Measurements from ENCODE around the gene PRKCE.

PRKCE gene

DNA sequence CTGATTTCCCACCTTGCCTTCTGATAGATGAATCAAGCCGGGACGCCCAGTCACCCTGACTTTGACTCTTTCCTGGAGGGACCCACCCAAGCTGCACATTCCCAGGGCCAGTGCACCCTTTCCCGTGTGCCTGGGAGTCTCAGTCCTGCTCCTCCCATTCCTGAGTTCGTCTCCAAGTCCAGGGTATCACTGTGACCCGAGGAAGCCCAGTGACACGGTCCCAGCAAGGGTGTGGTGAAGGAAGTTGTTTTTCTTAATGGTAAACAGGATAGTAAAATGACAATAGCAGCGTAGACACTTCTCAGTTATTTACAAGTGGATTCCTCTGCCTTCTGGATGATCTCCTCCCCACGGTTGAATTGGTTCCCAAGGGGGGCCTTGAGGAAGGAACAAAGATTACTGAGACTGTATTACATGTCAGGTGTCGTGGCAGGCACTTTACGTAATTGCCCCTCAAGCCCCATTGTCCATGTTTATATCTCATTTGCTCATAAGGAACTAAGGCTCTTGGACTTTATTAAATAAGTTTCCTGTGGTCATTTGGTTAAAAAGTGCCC, 123.3 kb downstream of the PRKCE start:
- Histone ChIP-seq H3K9me3 (no peaks in the 10 kb centered on the region), H3K4me3 (ENCODE audit: low read depth, low read length) (no peak overlapping the region), H3K36me3 (peaks cover 3% of the 10 kb centered on the region; the same call in 1 of the 2 replicates), H3K4me1 (peaks cover 28% of the 10 kb centered on the region), H3K27me3 (no peaks in the 10 kb centered on the region)
- no peak for DNase-seq
- TF ChIP-seq, protein P1, sequence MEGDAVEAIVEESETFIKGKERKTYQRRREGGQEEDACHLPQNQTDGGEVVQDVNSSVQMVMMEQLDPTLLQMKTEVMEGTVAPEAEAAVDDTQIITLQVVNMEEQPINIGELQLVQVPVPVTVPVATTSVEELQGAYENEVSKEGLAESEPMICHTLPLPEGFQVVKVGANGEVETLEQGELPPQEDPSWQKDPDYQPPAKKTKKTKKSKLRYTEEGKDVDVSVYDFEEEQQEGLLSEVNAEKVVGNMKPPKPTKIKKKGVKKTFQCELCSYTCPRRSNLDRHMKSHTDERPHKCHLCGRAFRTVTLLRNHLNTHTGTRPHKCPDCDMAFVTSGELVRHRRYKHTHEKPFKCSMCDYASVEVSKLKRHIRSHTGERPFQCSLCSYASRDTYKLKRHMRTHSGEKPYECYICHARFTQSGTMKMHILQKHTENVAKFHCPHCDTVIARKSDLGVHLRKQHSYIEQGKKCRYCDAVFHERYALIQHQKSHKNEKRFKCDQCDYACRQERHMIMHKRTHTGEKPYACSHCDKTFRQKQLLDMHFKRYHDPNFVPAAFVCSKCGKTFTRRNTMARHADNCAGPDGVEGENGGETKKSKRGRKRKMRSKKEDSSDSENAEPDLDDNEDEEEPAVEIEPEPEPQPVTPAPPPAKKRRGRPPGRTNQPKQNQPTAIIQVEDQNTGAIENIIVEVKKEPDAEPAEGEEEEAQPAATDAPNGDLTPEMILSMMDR (IDR thresholded peaks at IDR 0.05; ENCODE audit: low read depth, low read length), result no peak

DNA sequence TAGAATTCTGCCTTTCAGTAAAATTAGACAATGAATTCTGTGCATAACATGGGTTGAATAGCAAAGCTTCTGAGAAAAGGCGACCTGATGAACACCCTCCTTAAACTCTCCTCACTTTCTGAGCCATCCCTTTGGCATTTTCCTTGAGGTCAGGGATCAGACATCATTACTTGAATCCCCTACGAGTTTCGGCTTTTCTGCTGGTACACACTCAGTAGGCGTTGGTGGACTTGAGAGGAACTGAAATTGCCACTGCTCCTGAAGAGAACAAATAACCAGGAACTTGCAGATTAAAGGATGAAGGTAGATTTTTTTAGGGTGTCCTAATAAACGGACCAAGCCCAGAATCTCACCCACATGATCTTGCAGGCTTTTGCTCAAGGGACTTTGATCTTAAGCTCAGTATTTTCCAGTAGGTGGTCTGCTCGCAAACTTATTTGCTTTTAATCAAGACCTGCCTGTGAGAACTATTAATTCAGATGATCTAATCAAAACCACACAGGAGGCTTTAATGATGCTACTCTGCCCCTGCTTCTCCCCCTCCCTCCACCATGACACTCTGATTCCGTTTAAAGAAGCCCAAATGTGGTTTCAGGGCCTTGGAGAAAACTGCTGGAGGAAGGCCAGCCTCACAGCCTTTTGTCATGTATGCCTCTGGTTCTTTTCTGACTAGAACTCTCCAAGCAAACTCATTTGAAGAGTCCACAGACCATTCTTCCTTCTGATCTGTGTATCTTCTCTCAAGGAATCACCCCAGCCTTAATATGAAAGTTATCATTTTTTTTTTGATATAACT, 124.9 kb downstream of the PRKCE start:
- H3K4me1 ChIP-seq, result peaks cover 14% of the 10 kb centered on the region
- peaks cover 3% of the 10 kb centered on the region; the same call in 1 of the 2 replicates for H3K36me3 ChIP-seq
- no peak overlapping the region for H3K4me3 ChIP-seq (ENCODE audit: low read depth, low read length)
- H3K27me3 ChIP-seq, result no peaks in the 10 kb centered on the region
- DNase-seq, result no peak
- TF ChIP-seq, protein P1 (IDR thresholded peaks at IDR 0.05; ENCODE audit: low read depth, low read length), result no peak
- no peaks in the 10 kb centered on the region for H3K9me3 ChIP-seq

DNA sequence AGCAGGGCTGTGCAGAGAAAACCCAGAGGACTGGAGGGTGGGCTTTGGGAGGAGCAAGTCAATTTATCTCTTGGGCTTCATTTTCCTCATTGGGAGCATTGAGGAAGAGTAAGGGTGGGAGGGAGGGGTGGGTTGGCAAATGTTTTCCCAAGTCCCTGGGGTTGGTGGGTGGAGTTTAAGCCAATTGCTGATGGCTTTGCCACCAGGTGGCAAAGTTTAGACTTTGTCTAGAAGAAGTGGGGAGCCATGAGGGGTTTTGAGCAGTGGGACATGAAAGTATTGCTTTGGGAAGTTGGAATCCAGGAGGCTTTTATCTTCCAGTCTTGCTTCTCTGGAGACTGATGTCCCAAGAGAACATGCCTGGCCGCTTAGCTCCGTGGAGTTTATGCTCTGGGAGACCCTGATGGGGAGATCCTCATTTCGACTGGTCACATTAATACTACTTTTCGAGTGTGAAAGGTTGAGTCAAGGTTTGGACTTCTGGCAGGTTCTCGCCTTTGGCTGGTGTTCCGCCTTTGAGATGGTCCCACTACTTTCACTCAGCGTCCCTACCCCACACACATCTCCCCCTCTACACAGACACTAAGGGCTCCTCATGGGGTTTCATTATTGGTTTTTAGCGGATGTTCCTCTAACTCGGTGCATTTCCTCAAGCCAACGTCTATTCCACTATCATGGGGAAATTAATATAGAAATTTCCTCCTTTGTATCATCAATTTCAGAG, 126.7 kb downstream of the PRKCE start:
- peaks cover 3% of the 10 kb centered on the region; the same call in 1 of the 2 replicates for H3K36me3 ChIP-seq
- TF ChIP-seq, protein P1 (IDR thresholded peaks at IDR 0.05; ENCODE audit: low read depth, low read length), result peak; percentile 35; the same call in 1 of the 2 replicates
- H3K4me3 ChIP-seq (ENCODE audit: low read depth, low read length), result peak overlapping the region; percentile 39
- H3K9me3 ChIP-seq, result no peaks in the 10 kb centered on the region
- peaks cover 23% of the 10 kb centered on the region for H3K4me1 ChIP-seq
- no peaks in the 10 kb centered on the region for H3K27me3 ChIP-seq
- peak; percentile 26 for DNase-seq

DNA sequence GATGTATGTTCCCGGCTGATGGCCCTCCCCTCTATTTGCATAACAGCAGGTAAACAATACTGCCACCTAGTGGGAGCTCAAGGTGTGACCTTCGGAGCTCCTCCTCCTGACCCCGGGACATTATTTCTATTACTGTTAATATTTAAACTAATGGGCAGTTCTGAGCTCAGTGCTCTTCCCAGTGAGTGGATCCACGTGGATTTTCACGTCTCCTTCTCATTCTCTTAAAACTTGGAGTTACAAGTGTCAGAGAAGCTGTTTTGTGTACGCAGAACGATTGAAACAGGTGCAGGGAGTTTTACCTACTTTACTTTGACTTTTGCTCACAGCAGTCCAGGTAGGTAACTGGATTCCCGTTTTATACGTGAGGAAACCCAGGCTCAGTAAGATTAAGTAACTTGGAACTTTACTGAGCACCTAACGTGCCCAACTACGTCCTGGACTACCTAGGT, 127.3 kb downstream of the PRKCE start:
- no peaks in the 10 kb centered on the region for H3K27me3 ChIP-seq
- TF ChIP-seq, protein P1 (IDR thresholded peaks at IDR 0.05; ENCODE audit: low read depth, low read length), result peak; percentile 89
- peak; percentile 82 for DNase-seq
- peak overlapping the region; percentile 39 for H3K4me3 ChIP-seq (ENCODE audit: low read depth, low read length)
- no peaks in the 10 kb centered on the region for H3K36me3 ChIP-seq
- no peaks in the 10 kb centered on the region for H3K9me3 ChIP-seq
- peaks cover 29% of the 10 kb centered on the region for H3K4me1 ChIP-seq

DNA sequence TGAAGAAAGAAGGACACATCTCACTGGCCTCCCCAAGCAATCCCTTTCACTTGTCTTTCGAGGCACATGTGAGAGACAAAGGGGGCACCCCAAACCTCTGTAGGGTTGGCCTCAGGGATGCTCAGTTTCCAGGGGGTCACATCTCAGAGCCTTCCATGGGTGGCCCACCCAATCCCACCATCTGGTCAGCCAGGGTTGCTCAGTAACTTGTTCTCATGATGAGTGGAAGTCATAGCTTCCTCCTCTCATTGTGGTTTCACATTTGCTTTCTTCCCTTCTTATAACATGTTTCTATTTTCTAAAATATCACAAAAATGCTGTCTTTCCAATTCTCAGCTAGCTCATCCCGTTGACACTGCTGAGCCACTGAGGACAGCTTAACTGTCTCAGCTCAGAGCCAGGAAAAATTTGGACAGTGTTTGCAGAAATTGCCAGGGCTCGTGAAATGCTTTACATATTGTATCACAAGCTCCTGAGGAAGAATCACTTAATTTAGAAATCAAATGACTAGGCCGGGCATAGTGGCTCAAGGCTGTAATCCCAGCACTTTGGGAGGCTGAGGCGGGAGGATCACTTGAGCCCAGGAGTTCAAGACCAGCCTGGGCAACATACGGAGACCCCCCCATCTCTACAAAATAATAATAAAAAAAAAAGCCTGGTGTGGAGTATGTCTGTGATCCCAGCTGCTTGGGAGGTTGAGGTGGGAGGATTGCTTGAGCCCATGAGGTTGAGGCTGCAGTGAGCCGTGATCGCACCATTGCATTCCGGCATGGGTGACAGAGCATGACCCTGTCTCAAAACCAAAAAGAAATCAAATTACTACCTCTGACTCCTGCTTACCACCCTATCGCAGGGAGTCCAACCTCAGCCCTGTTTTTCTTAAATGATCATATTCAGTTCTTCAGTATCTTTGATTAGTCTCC, 129.3 kb downstream of the PRKCE start:
- no peak for DNase-seq
- H3K27me3 ChIP-seq, result no peaks in the 10 kb centered on the region
- no peaks in the 10 kb centered on the region for H3K9me3 ChIP-seq
- H3K4me3 ChIP-seq (ENCODE audit: low read depth, low read length), result no peak overlapping the region
- no peaks in the 10 kb centered on the region for H3K36me3 ChIP-seq
- peaks cover 39% of the 10 kb centered on the region for H3K4me1 ChIP-seq
- TF ChIP-seq, protein P1 (IDR thresholded peaks at IDR 0.05; ENCODE audit: low read depth, low read length), result no peak

All from BE2C (cell line).